Measurements from ENCODE around the gene ZNF92. TPM values are rescaled to one million over a fixed set of nuclear protein-coding genes. Genes with fewer than 3 reads are reported as not detected.

The ZNF92 gene
- total and polyA plus RNA-seq, 2 of the 4 experiments (the other 2 are of a cell fraction), result 2.4 to 6.1 TPM

DNA sequence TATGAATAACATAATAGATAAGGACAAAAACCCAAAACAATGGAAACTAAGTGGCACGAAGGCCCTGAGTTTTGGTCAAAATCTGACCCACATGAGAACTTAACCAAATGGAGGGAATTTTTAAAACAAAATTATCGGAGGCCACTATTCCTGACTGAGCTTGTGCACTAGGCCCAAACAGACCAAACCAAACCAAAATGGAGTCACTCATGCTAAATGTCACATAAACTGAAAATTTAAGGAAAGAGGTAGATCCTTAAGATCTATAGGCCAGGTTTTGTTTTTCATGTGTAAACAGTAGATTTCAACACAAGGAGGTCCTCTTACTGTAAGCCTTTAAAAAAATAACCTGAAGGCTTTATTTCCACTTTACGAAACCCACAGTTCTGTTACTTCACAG lies 3.8 kb upstream of the ZNF92 start:
- whole genome bisulfite sequencing, 2 experiments (ENCODE audit: extremely low coverage in 2 of 2, insufficient read length in 1 of 2), result no CpG with 5 or more reads among the region's 3 CpGs
- Histone ChIP-seq H4K8ac (ENCODE audit: low read depth in 2 of 2, low read length in 2 of 2) (no peak overlapping the region), H2BK5ac (ENCODE audit: low read depth, low read length, poor library complexity, severe bottlenecking) (no peak overlapping the region), H4K20me1 (ENCODE audit: insufficient read depth, low read length) (peaks cover 3% of the 10 kb centered on the region; the same call in 1 of the 2 replicates), H4K5ac (ENCODE audit: low read depth, low read length) (no peak overlapping the region), H2AFZ (replicated peaks; ENCODE audit: low read length, poor library complexity) (no peak overlapping the region), H3K9me1 (ENCODE audit: insufficient read depth, low read length) (no peaks in the 10 kb centered on the region), H2BK20ac (ENCODE audit: low read depth, low read length) (no peak overlapping the region), H3K4me2 (ENCODE audit: low read depth, low read length) (no peak overlapping the region), H3K36me3 (ENCODE audit: control insufficient read depth, insufficient read depth, low read length) (no peaks in the 10 kb centered on the region), H4K91ac (ENCODE audit: insufficient read depth, low read depth, low read length) (no peak overlapping the region), H3K14ac (replicated peaks; ENCODE audit: low read depth, low read length) (no peak overlapping the region), H3K9ac (ENCODE audit: low read depth, low read length) (no peak overlapping the region), H3K4me1 (ENCODE audit: control insufficient read depth, insufficient read depth, low read length) (no peaks in the 10 kb centered on the region), H3K56ac (ENCODE audit: extremely low read depth, insufficient read depth, low read length) (no peak overlapping the region), H3K27me3 (ENCODE audit: control insufficient read depth, insufficient read depth, low read length) (no peaks in the 10 kb centered on the region), H3K79me1 (ENCODE audit: low read depth in 1 of 2, low read length in 2 of 2) (peaks cover 0 to 3% of the 10 kb centered on the region in 2 experiments; a peak in 1 of 4 replicates), H2BK15ac (ENCODE audit: low read depth, low read length) (no peak overlapping the region), H3K4ac (ENCODE audit: low read depth, low read length) (no peak overlapping the region), H3K9me3 (ENCODE audit: control insufficient read depth, insufficient read depth, low read length) (no peaks in the 10 kb centered on the region), H2BK120ac (ENCODE audit: low read depth, low read length) (no peak overlapping the region), H2AK5ac (ENCODE audit: low read depth, low read length) (no peak overlapping the region), H2AK9ac (replicated peaks; ENCODE audit: low read depth, low read length, poor library complexity) (no peak overlapping the region), H3K4me3 (ENCODE audit: insufficient read depth, low read depth, low read length) (no peak overlapping the region), H3K18ac (ENCODE audit: low read depth, low read length) (no peak overlapping the region), H3K23ac (ENCODE audit: low read depth, low read length) (no peak overlapping the region), H3K27ac (ENCODE audit: insufficient read depth, low read length) (no peak overlapping the region)
- BruUV-seq (replicated peaks), result no TSS peak
- intact Hi-C loops (cut with micrococcal nuclease), result no loop called here
- in situ Hi-C loops (cut with MboI; ENCODE audit: low sequenced_read_pairs), result no loop called here
- ChIA-PET POLR2A (ENCODE audit: unreplicated experiment) (no interaction called here), CTCF (no interaction called here)
- TF ChIP-seq FOS (IDR thresholded peaks at IDR 0.05; ENCODE audit: low read depth, low read length), result no peak
- TF ChIP-seq, protein P1, sequence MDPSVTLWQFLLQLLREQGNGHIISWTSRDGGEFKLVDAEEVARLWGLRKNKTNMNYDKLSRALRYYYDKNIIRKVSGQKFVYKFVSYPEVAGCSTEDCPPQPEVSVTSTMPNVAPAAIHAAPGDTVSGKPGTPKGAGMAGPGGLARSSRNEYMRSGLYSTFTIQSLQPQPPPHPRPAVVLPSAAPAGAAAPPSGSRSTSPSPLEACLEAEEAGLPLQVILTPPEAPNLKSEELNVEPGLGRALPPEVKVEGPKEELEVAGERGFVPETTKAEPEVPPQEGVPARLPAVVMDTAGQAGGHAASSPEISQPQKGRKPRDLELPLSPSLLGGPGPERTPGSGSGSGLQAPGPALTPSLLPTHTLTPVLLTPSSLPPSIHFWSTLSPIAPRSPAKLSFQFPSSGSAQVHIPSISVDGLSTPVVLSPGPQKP (IDR thresholded peaks at IDR 0.05; ENCODE audit: borderline replicate concordance, low read depth, low read length), result no peak
- TF ChIP-seq POLR2A (IDR thresholded peaks at IDR 0.05; ENCODE audit: low read depth, low read length), result no peak
- TF ChIP-seq, protein P2, sequence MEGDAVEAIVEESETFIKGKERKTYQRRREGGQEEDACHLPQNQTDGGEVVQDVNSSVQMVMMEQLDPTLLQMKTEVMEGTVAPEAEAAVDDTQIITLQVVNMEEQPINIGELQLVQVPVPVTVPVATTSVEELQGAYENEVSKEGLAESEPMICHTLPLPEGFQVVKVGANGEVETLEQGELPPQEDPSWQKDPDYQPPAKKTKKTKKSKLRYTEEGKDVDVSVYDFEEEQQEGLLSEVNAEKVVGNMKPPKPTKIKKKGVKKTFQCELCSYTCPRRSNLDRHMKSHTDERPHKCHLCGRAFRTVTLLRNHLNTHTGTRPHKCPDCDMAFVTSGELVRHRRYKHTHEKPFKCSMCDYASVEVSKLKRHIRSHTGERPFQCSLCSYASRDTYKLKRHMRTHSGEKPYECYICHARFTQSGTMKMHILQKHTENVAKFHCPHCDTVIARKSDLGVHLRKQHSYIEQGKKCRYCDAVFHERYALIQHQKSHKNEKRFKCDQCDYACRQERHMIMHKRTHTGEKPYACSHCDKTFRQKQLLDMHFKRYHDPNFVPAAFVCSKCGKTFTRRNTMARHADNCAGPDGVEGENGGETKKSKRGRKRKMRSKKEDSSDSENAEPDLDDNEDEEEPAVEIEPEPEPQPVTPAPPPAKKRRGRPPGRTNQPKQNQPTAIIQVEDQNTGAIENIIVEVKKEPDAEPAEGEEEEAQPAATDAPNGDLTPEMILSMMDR (conservative IDR thresholded peaks at IDR 0.05; ENCODE audit: low read depth, low read length), result no peak
- TF ChIP-seq MAZ (IDR thresholded peaks at IDR 0.05; ENCODE audit: borderline replicate concordance, low read depth, low read length), result no peak
- TF ChIP-seq CEBPB (IDR thresholded peaks at IDR 0.05; ENCODE audit: low read depth, low read length), result no peak
- no peak for TF ChIP-seq RAD21 (IDR thresholded peaks at IDR 0.05; ENCODE audit: low read length)
- TF ChIP-seq, protein P3, sequence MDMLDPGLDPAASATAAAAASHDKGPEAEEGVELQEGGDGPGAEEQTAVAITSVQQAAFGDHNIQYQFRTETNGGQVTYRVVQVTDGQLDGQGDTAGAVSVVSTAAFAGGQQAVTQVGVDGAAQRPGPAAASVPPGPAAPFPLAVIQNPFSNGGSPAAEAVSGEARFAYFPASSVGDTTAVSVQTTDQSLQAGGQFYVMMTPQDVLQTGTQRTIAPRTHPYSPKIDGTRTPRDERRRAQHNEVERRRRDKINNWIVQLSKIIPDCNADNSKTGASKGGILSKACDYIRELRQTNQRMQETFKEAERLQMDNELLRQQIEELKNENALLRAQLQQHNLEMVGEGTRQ (IDR thresholded peaks at IDR 0.05; ENCODE audit: low read depth, low read length), result no peak
- dilution Hi-C loops (cut with HindIII; ENCODE audit: low sequenced_read_pairs, unreplicated experiment), result no loop called here
- ATAC-seq (ENCODE audit: low read depth) (no peak), DNase-seq (no peak)

Data from IMR-90 (cell line).